Common myeloid progenitor, CD34-positive (primary cell): ENCODE measurements around the gene MEN1.
"Not testable (repeated sequence)": the region's sequence is repeated elsewhere in the genome, so short reads cannot be mapped to it uniquely, and the experiment has no call there.

ENCODE experiments used
- CTCF ChIA-PET: fragments of 350-600 bp; sonication (Branson Sonifier 250); formaldehyde crosslinking; loops from one replicate; lab custom pipeline; 2021; ENCODE audit warnings: antibody characterized with exemption; lab: Charles Lee
- POLR2A ChIA-PET: fragments of 350-600 bp; sonication (Branson Sonifier 250); formaldehyde crosslinking; loops from one replicate; lab custom pipeline; 2021; ENCODE audit warnings: antibody characterized with exemption; lab: Charles Lee
- DNase-seq, 3 donors: peaks; one replicate each; pipeline versions ENCODE4 v3.0.0 to v3.0.0-alpha.2; 2013
- H3K27ac ChIP-seq, 2 experiments: 1 replicate in 1 of 2; 2 replicates in 1 of 2; pipeline ENCODE4 v1.7.0; 2013; ENCODE audit warnings: inconsistent platforms in 2 of 2, low read length in 2 of 2, mild to moderate bottlenecking in 2 of 2, low read depth in 1 of 2, moderate library complexity in 1 of 2; ENCODE audit not compliant: severe bottlenecking in 2 of 2, insufficient read depth in 1 of 2, poor library complexity in 1 of 2
- H3K27me3 ChIP-seq, 5 experiments: replicated peaks in 2 of 5; 1 replicate in 3 of 5; 2 replicates in 2 of 5; pipeline versions ENCODE4 v1.6.1 to v1.7.0; 2013; ENCODE audit warnings: low read length in 4 of 5, mild to moderate bottlenecking in 2 of 5, moderate library complexity in 2 of 5, inconsistent platforms in 1 of 5; ENCODE audit not compliant: insufficient read depth in 5 of 5, control insufficient read depth in 4 of 5
- H3K36me3 ChIP-seq, 4 experiments: 1 replicate in 2 of 4; 2 replicates in 2 of 4; pipeline versions ENCODE4 v1.6.1 to v1.7.0; 2013; ENCODE audit warnings: low read length in 3 of 4, control low read depth in 1 of 4, mild to moderate bottlenecking in 1 of 4; ENCODE audit not compliant: control insufficient read depth in 4 of 4, insufficient read depth in 4 of 4
- H3K4me1 ChIP-seq, 4 experiments: 1 replicate in 3 of 4; 2 replicates in 1 of 4; pipeline versions ENCODE4 v1.6.1 to v1.7.1; 2013; ENCODE audit warnings: low read length in 3 of 4, mild to moderate bottlenecking in 3 of 4, control low read depth in 1 of 4, inconsistent platforms in 1 of 4, moderate library complexity in 1 of 4; ENCODE audit not compliant: control insufficient read depth in 4 of 4, insufficient read depth in 4 of 4; ENCODE audit errors: control extremely low read depth in 1 of 4
- H3K4me3 ChIP-seq, 7 experiments: 1 replicate in 4 of 7; 2 replicates in 3 of 7; pipeline versions ENCODE4 v1.5.1 to v1.7.0; 2013; ENCODE audit warnings: mild to moderate bottlenecking in 7 of 7, low read length in 6 of 7, moderate library complexity in 6 of 7, inconsistent platforms in 2 of 7, low read depth in 2 of 7, control low read depth in 1 of 7; ENCODE audit not compliant: insufficient read depth in 4 of 7, control insufficient read depth in 1 of 7; ENCODE audit errors: extremely low read depth in 1 of 7
- H3K9me3 ChIP-seq, 5 experiments: 1 replicate in 4 of 5; 2 replicates in 1 of 5; pipeline versions ENCODE4 v1.6.1 to v1.7.1; 2013; ENCODE audit warnings: low read length in 4 of 5, mild to moderate bottlenecking in 2 of 5, inconsistent platforms in 1 of 5, low read depth in 1 of 5, moderate library complexity in 1 of 5; ENCODE audit not compliant: control insufficient read depth in 4 of 5, insufficient read depth in 2 of 5; ENCODE audit errors: control extremely low read depth in 1 of 5
- WGBS: methylation state at CpG from one replicate; pipeline ENCODE4 v1.1.5; 2013; ENCODE audit not compliant: insufficient coverage; 5-methylcytosine and 5-hydroxymethylcytosine counted together

MEN1 gene

DNA sequence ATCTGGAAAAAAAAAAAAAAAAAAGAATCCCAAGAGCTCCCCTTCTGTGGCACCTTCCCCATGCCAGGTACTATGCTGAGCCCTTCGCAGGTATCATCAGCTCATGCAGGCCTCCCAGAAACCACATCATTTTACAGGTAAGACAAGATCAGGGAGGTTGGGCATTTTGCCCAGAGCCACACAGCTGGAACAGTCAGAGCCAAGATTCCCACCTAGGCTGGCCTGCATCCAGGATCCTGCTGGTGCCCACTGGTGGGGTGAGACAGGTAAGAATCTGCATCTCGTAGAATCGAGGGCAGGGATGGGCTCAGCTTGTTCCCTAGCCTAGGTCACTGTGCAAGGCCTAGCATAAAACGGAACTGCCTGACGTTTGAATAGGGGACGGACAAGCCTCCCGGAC, 15.7 kb upstream of the MEN1 start:
- Histone ChIP-seq H3K4me1 (no peaks in the 10 kb centered on the region), H3K4me3 (no peak overlapping the region), H3K9me3 (no peaks in the 10 kb centered on the region), H3K27me3 (no peaks in the 10 kb centered on the region), H3K36me3 (peaks cover 0 to 20% (median 6%) of the 10 kb centered on the region in 4 experiments), H3K27ac (no peak overlapping the region)
- DNase-seq: no peak
- WGBS: 97% methylated on average over 6 of the region's 7 CpGs
- ChIA-PET POLR2A (no interaction called here), CTCF (no interaction called here)

DNA sequence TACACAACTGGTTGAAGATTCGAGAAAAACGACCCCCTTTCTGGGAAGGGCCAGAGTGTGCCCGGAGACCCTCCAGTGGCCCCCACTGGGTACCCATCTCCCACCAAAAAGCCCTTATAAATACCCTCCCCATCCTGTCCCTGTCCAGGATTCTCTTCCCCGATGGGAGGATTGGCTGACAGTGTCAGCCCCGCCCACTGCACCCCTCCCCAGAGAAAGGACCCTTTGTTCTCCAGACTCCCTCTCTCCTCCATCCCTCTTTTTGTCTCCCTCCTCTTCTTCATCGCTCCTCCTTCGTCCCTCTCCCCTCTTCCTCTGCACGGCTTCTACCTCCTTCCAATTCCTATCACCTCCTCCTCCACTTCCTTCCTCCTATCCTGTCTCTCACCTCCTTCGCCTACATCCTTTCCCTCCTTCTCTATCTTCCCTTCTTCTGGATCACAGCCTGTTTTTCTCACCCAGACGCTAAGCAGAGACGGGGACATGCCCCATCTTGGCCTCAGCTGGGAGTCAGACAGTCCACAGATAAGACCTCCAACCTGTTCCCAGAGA, 13.3 kb upstream of the MEN1 start:
- no peak overlapping the region for H3K4me3 ChIP-seq
- H3K4me1 ChIP-seq: no peaks in the 10 kb centered on the region
- H3K36me3 ChIP-seq: peaks cover 0 to 9% (median 1%) of the 10 kb centered on the region in 4 experiments
- no peak for DNase-seq
- CTCF ChIA-PET: no interaction called here
- H3K9me3 ChIP-seq: no peaks in the 10 kb centered on the region
- WGBS: 88% methylated on average over 10 of the region's 11 CpGs
- no peak overlapping the region for H3K27ac ChIP-seq
- POLR2A ChIA-PET: no interaction called here
- H3K27me3 ChIP-seq: no peaks in the 10 kb centered on the region

DNA sequence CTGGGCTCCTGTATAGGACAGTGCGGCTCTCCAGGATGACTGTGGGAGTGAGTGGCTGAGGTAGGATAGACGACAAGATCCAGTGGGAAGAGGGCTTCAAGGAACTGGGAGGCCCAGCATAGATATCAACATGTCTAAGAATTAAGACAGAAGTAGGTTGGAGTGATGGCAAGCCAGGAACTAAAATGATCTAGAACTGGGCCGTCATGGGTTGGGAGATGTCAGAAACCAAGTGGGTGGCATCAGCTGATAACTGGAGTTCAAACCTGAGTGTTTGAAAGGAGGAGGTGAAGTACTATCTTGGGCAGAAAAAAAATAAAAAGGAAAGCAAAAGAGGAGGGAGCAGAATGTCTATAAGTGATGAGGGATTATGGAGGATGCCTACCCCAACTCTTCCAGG, 7.1 kb upstream of the MEN1 start:
- H3K27ac ChIP-seq: no peak overlapping the region
- DNase-seq: no peak
- ChIA-PET POLR2A (no interaction called here), CTCF (interaction anchor here (1.3 kb wide), 1 partner anchor 27 kb away, joined by 4 read pairs; the partner anchor contains the start of gene CDC42BPG)
- no peak overlapping the region for H3K4me3 ChIP-seq
- no peaks in the 10 kb centered on the region for H3K4me1 ChIP-seq
- H3K27me3 ChIP-seq: no peaks in the 10 kb centered on the region
- H3K9me3 ChIP-seq: no peaks in the 10 kb centered on the region
- 100% methylated on average over 3 of the region's 3 CpGs for WGBS
- no peaks in the 10 kb centered on the region for H3K36me3 ChIP-seq

DNA sequence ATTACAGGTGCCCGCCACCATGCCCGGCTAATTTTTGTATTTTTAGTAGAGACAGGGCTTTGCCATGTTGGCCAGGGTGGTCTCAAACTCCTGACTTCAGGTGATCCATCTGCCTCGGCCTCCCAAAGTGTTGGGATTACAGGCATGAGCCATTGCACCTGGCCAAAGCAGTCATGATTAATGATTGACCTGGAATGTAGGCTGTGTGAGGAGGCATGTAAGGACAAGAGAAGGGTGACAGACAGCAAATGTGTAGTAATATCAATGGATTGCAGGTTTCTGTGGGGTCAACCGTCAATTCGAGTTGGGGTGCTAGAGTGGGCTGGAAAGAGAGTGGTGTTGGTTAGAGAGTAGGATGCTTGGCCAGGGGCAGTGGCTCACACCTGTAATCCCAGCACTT, 5.1 kb upstream of the MEN1 start:
- H3K27ac ChIP-seq, H3K4me1 ChIP-seq, DNase-seq, H3K9me3 ChIP-seq, H3K27me3 ChIP-seq, H3K36me3 ChIP-seq, POLR2A ChIA-PET, H3K4me3 ChIP-seq: not testable (repeated sequence)
- 98% methylated on average over 5 of the region's 5 CpGs for WGBS
- CTCF ChIA-PET: interaction anchor here (0.6 to 1.0 kb wide), 2 partner anchors 15 to 38 kb away, joined by 3 to 4 read pairs; no protein-coding TSS in a partner anchor

DNA sequence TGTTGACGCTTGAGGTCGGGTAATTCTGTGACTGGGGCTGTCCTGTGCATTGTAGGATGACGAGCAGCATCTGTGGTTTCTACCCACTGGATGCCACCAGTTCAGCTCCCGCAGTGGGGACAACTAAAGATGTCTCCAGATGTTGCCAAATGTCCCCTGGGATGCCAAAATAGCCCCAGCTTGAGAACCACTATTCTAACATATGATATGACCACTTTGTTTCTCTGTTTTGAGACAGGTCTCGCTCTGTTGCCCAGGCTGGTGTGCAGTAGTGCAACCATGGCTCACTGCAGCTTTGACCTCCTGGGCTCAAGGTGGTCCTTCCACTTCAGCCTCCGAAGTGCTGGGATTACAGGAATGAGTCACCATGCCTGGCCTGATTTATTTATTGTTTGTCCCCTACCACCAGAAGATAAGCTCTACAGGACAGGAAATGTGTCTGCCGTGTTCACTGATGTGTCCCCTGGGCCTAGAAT, 4.4 kb upstream of the MEN1 start:
- Histone ChIP-seq H3K4me1 (peaks cover 0 to 6% (median 3%) of the 10 kb centered on the region in 4 experiments), H3K27ac (no peak overlapping the region), H3K9me3 (no peaks in the 10 kb centered on the region), H3K36me3 (no peaks in the 10 kb centered on the region), H3K27me3 (no peaks in the 10 kb centered on the region), H3K4me3 (no peak overlapping the region)
- WGBS: 82% methylated on average over 4 of the region's 7 CpGs
- ChIA-PET POLR2A (no interaction called here), CTCF (no interaction called here)
- DNase-seq: no peak

DNA sequence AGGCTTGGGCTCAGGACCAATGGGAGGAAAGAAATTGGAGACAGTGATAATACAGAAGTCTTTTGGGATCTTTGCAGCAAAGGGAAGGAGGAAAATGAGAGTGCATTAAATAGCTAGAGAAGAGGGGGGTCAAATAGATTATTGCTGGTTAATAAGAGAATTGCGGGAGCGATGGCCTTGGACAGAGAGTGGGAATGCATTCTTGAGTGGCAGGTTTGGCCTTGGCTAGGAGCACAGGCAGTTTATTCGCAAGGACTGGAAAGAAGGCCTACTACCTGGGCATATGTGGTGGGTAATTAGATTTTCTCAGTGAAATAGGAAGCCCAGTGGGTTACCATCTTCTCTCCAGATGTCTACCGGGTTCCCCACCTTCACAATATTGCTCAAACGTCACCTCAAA, 3.5 kb upstream of the MEN1 start:
- no peak for DNase-seq
- H3K4me3 ChIP-seq: no peak overlapping the region
- no peaks in the 10 kb centered on the region for H3K9me3 ChIP-seq
- ChIA-PET POLR2A (no interaction called here), CTCF (no interaction called here)
- no peak overlapping the region for H3K27ac ChIP-seq
- H3K36me3 ChIP-seq: no peaks in the 10 kb centered on the region
- 94% methylated on average over 5 of the region's 5 CpGs for WGBS
- H3K4me1 ChIP-seq: peaks cover 4 to 15% (median 11%) of the 10 kb centered on the region in 4 experiments
- no peaks in the 10 kb centered on the region for H3K27me3 ChIP-seq

DNA sequence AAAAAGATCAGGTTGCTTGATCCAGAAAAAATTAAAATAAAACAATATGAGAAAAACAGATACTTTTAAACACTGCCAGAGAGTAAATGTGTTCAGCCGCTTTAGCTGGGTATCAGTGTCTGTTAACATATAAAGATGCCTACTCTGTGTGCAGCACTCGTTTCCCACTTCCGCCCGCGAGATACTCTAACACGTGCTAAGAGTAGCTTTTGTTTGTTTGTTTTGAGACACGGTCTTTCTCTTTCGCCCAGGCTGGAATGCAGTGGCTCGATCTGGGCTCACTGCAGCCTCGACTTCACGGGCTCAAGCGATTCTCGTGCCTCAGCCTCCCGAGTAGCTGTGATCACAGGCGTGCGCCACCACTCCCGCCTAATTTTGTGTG, 531 bp upstream of the MEN1 start:
- H3K9me3 ChIP-seq: no peaks in the 10 kb centered on the region
- POLR2A ChIA-PET: no interaction called here
- peak overlapping the region in 1 of 2 experiments; percentile 64 for H3K27ac ChIP-seq
- H3K4me3 ChIP-seq: peak overlapping the region in 6 of 7 experiments; percentile 74 to 91 (median 85)
- peak in 1 of 3 donors; percentile 41 for DNase-seq
- CTCF ChIA-PET: interaction anchor here (0.8 to 1.1 kb wide), 3 partner anchors 11 to 29 kb away, joined by 3 to 4 read pairs (median 3); no protein-coding TSS in a partner anchor
- no peaks in the 10 kb centered on the region for H3K27me3 ChIP-seq
- peaks cover 4 to 15% (median 11%) of the 10 kb centered on the region in 4 experiments for H3K4me1 ChIP-seq
- peaks cover 2 to 25% (median 19%) of the 10 kb centered on the region in 4 experiments for H3K36me3 ChIP-seq
- 80% methylated on average over 2 of the region's 17 CpGs for WGBS
